Colonic mucosa (tissue), 4 donors: ENCODE results near the gene TPM1. TPM values are rescaled to one million over a fixed set of nuclear protein-coding genes. Genes with fewer than 3 reads are reported as not detected.

ENCODE experiments used
- DNase-seq: peaks from one replicate; pipeline ENCODE4 v3.0.0-alpha.2; 2020
- H3K27ac ChIP-seq: fragments of 200-600 bp; one replicate; pipeline ENCODE4 v1.8.0; 2021
- H3K27me3 ChIP-seq: fragments of 200-600 bp; one replicate; pipeline ENCODE4 v1.8.0; 2021
- H3K36me3 ChIP-seq: fragments of 200-600 bp; one replicate; pipeline ENCODE4 v1.8.0; 2021
- H3K4me1 ChIP-seq: fragments of 200-600 bp; one replicate; pipeline ENCODE4 v1.8.0; 2021; ENCODE audit warnings: mild to moderate bottlenecking
- H3K4me3 ChIP-seq: fragments of 200-600 bp; one replicate; pipeline ENCODE4 v1.8.0; 2021
- H3K9ac ChIP-seq, 2 donors: one replicate each; pipeline ENCODE4 v1.7.0; 2013; ENCODE audit warnings: control low read depth in 2 of 2, low read depth in 2 of 2, low read length in 2 of 2
- H3K9me3 ChIP-seq: fragments of 200-600 bp; one replicate; pipeline ENCODE4 v1.8.0; 2021
- CTCF ChIP-seq: fragments of 200-600 bp; IDR thresholded peaks from one replicate; pipeline ENCODE4 v1.8.0; 2022; ENCODE audit warnings: antibody characterized with exemption, mild to moderate bottlenecking
- intact Hi-C: fragments of 100-400 bp; cut with DNase I; formaldehyde crosslinking; loops from one replicate; pipeline ENCODE4 v1.14.1; 2022
- total RNA-seq, 2 donors: library from RNA; stranded (reverse); fragmentation: NEBNext Ultra II Directional in 1 of 2; extraction: Animal tissue kit (Norgen Biotek cat#: 25700) in 1 of 2; gene quantifications; one replicate each; pipeline ENCODE4 v1.2.1, GENCODE V29; 2021
- donor health status: healthy.
- donor health status: DM: no; HTN: no; CAD: no.
- donor health status: DM: no; HTN: no; CAD: no.

The TPM1 gene
- total RNA-seq, 2 donors from 2014 or later = 423 to 769 TPM

GRCh38 chr15:63004211-63004610 is 38.3 kb upstream of the TPM1 start:
- H3K4me1 ChIP-seq = no peaks in the 10 kb centered on the region
- no peak overlapping the region for H3K27ac ChIP-seq
- no peak overlapping the region for H3K4me3 ChIP-seq
- no peaks in the 10 kb centered on the region for H3K27me3 ChIP-seq
- no peak for DNase-seq
- no peak for TF ChIP-seq CTCF
- H3K9ac ChIP-seq = no peak overlapping the region
- H3K36me3 ChIP-seq = no peaks in the 10 kb centered on the region
- intact Hi-C loops = no loop called here
- H3K9me3 ChIP-seq = no peaks in the 10 kb centered on the region

- H3K9me3 ChIP-seq = no peaks in the 10 kb centered on the region
- intact Hi-C loops = no loop called here
- no peaks in the 10 kb centered on the region for H3K36me3 ChIP-seq
- H3K27me3 ChIP-seq = no peaks in the 10 kb centered on the region
- H3K27ac ChIP-seq = no peak overlapping the region
- H3K9ac ChIP-seq = no peak overlapping the region
- no peak for TF ChIP-seq CTCF
- DNase-seq = no peak
- H3K4me3 ChIP-seq = no peak overlapping the region
- H3K4me1 ChIP-seq = no peaks in the 10 kb centered on the region
These were observed 36.3 kb upstream of the TPM1 start for GRCh38 chr15:63006032-63006878.

- Histone ChIP-seq H3K27me3 (no peaks in the 10 kb centered on the region), H3K36me3 (no peaks in the 10 kb centered on the region), H3K4me3 (no peak overlapping the region), H3K4me1 (no peaks in the 10 kb centered on the region), H3K9ac (no peak overlapping the region), H3K27ac (no peak overlapping the region), H3K9me3 (no peaks in the 10 kb centered on the region)
- intact Hi-C loops = no loop called here
- no peak for TF ChIP-seq CTCF
- no peak for DNase-seq
These were observed 34.1 kb upstream of the TPM1 start for GRCh38 chr15:63008333-63009049.

- no peak overlapping the region for H3K4me3 ChIP-seq
- H3K27me3 ChIP-seq = no peaks in the 10 kb centered on the region
- H3K27ac ChIP-seq = no peak overlapping the region
- H3K36me3 ChIP-seq = no peaks in the 10 kb centered on the region
- H3K4me1 ChIP-seq = no peaks in the 10 kb centered on the region
- no peak for DNase-seq
- no peak overlapping the region for H3K9ac ChIP-seq
- H3K9me3 ChIP-seq = no peaks in the 10 kb centered on the region
- intact Hi-C loops = no loop called here
- no peak for TF ChIP-seq CTCF
These were observed 32.2 kb upstream of the TPM1 start for GRCh38 chr15:63010386-63010785.

GRCh38 chr15:63010920-63011693 is 31.4 kb upstream of the TPM1 start:
- Histone ChIP-seq H3K36me3 (no peaks in the 10 kb centered on the region), H3K4me3 (no peak overlapping the region), H3K4me1 (no peaks in the 10 kb centered on the region), H3K27ac (no peak overlapping the region), H3K9ac (no peak overlapping the region), H3K27me3 (no peaks in the 10 kb centered on the region), H3K9me3 (no peaks in the 10 kb centered on the region)
- DNase-seq = no peak
- TF ChIP-seq CTCF = no peak
- intact Hi-C loops = no loop called here
